ENCODE measurements around the gene DNAH11.
"Not testable (repeated sequence)": the region's sequence is repeated elsewhere in the genome, so short reads cannot be mapped to it uniquely, and the experiment has no call there.

Gene DNAH11

DNA sequence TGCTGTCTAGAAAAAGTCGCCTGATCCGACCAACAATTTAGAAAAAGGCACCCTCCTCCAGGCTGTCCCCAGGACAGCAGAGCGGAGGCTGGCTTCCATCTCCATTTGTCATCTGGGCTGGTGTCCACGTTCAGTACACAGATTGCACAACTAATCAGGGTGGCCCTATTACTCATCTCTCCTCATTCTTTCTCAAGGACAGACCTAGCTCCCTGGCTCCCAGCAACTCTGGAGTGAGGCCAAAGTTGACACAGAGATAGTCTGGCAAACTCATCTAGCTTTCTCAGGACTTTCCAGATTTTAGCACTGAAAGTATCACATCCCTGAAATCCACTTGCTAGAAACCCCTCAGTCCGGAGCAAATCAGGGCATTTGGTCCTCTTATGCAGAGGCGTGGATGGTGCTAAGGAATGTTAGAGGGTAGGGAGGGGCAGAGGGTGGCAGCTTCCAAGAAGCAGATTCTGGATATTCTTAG, 75.1 kb downstream of the DNAH11 start:
- no peak for DNase-seq

DNA sequence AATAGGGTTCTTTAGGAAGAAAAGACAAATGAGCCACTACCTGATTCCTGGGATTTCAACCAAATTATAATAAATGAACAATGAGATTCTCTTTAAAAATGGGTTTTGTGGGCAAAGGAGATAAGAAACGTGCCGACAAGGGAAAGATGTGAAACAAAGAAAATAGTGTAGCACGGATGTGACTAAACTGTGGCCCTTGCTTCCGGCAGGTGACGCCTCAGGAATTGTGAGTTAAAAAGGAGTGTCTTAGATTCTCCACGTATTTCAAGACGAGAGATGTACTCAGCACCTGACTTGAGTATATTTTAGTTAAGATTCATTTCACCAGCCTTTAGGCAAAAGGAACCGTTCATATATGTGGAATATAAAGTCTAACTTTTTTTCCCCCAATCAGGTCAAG, 75.9 kb downstream of the DNAH11 start:
- DNase-seq, result no peak

DNA sequence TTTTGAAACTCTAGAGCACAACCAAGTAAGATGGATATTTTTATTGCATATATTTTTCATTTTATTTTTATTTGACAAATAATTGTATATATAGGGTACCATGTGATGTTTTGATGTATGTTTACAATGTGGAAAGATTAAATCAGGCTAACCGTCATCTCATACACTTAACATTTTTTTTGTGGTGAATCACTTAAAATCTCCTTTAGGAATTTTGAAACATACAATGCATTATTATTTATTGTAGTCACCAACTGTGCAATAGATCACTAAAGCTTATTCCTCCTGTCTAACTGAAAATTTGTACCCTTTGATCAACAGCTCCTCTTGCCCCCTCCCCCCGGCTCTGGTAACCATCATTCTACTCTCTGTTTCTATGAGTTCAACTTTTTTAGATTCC, 77.2 kb downstream of the DNAH11 start:
- DNase-seq, result no peak

DNA sequence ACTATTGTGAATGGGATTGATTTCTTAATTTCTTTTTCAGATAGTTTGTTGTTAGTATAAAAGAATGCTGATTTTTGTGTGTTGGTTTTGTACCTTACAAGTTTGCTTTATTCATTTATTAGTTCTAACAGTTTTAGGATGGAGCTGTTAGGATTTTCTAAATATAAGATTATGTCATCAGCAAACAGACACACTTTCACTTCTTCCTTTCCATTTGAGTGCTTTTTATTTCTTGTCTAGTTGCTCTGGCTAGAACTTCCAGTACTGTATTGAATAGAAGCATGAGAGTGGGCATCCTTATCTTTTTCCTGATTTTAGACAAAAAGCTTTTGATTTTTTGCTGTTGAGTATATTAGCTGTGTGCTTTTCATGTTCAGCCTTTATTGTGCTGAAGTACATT, 81.5 kb downstream of the DNAH11 start:
- DNase-seq, result no peak

DNA sequence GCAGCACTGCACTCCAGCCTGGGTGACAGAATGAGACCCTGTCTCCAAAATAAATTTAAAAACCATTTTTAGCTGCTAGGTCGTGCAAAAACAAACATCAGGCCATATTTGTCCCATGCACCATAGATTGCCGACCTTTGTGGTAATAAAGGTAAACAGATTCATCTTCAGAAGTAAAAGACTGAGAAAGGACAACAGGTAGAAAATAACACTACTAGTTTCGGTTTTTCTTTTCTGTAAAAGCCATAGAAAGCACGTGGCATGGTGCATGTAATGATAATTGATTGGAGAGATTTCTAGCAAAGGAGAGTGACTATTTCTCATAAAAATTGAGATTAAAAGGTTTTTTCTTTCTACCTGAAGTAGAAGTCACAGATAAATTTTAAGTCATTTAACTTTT, 93.9 kb downstream of the DNAH11 start:
- DNase-seq, result no peak

DNA sequence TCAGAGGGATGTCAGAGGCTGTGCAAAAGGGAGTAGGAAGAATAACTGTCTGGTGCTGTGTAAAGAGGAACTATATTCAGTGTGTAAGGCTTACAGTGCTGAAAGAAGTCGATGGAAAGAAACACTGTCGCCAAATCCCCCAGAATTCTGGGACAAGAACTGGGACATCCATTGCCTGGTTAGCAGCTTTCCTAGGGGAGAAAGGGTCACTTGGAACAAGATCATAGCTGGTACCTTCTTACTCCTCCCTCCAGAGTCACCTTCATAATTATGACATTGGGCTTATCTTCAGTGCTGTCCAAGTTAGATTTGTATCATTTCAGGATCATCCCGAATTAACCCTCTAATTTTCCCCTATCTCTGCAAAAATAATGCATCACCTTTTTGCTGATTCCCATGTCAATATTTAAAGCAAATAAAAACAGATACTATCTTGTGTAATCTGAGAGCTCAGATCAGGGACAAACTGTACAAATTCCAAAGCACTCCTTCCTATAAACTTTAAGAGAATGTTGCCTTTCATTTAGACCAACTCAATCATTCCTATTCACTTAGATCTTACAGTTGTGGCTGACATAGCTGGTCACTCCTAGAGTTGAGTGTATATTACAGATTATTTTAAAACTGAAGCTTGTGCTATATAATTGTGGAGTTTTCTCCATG, 96.5 kb downstream of the DNAH11 start:
- DNase-seq, result no peak

DNA sequence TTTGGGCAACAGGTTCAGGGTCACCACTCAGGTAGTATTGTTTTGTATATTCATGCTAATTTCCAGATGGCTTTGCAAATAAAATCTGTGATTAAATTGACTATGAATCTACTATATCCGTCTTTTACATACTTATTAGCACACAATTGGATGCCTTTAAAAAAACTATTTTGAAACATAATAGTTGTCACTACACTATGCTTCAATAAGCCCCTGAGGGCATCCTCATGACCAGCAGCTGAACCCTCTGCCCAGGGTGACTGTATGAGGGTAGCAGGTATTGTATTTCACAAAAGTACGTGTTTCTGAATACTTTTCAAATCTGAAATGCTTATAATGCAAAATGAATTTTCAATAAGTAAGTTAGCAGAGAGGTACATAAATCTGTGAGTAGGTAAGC, 97.3 kb downstream of the DNAH11 start:
- no peak for DNase-seq

DNA sequence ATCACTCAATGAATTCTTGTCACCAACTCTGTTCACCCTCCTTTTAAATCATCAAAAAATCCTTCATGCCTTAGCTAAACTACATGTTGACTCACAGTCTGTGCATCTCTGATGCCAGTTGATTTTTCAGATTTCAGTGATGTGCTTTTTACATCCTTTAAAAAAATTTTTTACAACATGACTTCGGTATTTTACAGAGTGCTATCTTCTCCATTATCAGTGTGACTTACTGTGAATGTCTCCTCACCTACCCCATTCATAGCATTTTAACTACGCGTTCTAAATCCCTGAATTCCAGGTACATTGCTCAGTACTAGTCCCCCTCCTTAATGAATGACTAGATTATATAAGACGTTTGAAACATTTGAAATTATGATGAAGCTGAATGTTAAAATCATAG, 98.7 kb downstream of the DNAH11 start:
- DNase-seq, result no peak

DNA sequence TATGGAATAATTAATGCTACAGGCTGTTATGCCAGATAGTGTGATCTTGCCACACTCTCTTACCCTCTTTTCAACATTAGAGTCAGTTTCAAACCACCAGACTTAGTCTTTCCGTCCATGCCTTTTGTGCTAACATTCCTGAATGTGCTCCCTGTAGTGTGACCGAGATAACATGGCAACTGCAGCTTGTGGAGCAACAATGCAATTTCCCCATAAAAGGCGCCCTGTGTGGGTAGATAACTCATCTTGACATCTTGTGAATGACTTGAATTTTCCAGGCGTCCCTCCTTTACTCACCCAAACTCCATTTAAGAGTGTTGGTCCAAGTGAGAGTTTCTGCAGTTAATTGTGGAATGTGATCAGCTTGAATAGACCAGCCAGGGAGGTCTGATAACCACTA, 99.6 kb downstream of the DNAH11 start:
- no peak for DNase-seq

DNA sequence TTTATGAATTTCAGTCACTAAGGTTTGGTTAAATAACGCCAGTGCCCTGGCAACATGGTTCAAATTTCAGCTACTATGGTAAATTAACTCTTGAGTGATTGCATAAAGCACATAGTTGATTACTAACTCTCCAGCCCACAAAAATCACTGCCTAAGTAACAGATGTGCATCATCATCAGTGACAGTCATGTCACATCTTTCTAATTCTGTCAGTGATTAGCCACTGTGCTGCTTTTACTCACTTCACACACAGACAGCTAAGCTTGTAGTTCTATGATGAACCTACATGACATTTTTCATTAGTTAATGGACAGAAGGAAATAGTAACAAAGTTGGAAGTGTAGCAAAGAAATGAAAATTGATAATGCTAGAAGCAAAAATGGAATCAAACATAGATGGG, 108.9 kb downstream of the DNAH11 start:
- DNase-seq, result no peak

DNA sequence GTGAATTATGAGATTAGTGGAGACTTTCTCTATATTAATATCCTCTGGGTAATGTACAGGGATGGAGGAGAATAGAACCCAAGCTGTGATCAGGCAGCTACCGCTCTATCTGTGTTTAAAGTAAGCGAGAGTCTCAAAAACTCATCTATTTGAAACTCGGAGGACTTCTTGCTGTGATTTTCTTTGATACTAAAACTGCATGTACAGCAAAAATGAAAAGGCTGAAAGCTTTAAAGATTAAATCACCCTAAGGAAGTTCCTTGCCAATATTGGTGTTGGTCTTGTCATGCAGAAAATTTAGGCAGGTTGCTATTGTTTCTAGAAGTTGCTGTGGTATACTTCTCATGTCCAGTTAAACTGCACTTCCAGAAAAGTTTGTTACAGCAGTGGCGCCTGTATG, 110.8 kb downstream of the DNAH11 start:
- DNase-seq, result no peak

DNA sequence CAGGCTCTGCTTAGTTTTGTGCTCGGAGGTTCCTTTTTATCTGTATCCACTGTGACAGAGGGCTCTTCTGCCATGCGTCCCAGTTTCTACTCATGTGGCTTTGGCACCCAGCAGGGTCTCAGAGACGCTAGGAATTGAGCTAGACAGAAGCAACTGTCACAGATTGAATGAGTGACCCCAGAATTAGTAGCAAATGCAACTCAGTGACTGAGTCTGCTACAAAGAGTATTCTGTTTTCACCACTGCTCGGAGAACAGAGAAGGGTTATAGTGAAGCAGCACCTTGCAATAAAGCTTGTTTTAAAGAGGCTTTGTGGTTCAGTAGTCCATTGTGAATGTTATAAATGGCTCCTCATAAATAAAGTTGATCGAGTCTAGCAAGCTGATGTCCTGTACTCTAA, 113.2 kb downstream of the DNAH11 start:
- DNase-seq, result no peak

DNA sequence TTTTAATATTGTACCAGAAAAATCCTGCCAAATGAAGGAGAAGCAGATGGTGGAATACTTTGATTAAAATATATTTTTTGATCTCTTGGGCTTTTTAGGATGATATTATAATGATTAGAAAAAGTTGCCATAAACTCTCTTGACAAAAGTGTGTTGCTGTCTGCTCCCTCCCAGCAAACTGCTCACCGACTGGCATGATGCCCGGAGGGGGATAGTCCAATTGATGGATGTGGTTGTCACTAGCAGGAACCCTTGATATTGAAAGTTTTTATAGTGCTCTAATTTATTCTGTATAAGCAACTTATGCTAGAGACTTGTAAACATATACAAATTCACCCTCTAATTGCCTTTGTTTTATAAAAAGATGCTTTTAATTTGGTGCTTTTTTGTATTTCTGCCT, 114.0 kb downstream of the DNAH11 start:
- no peak for DNase-seq

DNA sequence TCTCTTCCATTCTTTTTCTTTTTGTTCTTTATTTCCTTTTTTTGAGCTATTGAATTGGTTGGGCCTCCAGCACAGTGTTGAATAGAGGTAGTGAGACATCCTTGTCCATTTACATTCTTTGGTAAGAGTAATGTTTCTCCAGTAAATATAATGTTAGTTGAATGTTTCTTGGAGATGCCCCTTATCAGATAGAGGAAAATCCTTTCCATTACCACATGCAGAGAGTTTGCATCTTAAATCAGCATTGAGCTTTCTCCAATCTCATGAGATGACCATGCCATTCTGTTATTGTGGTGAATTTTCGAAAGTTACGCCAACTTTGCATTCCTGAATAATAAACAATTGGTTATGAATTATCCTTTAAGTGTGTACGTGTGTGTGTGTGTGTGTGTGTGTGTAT, 127.7 kb downstream of the DNAH11 start:
- DNase-seq, result no peak

DNA sequence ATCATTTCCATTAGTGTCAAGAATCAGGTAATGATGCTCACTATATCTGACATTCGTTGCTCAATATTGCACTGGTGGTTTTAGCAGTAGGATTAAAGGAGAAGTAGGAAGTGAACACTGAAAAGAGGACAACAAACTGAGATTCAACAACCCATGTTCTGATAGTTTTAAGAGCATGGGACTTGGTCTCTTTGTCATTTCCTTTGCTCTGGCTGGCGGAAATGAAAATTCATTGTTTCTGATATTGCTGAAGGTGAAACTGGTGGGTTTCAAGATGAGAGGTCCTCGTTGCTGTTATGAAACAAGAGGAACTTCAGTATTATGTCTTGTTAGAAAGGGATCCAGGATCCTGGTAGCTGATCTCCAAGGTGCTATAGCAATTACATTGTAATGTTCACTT, 129.0 kb downstream of the DNAH11 start:
- no peak for DNase-seq

DNA sequence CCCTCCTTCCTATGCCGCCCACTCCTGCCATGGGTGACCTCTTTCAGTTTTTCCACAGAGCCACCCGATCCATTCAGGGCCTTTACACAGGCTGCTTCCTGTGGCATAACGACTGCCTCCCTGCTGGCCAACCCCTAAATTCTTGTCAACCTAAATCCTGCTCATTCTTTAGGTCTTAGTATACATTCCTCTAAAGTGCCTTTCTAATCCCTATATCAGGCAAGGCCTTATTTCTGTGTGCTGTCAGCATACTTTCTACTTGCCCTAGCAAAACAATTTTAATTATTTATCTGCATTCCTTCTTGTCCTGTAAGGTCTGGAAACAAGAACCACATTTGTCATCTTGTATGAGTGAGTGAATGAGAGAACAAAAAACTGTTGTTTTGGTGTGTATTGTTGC, 132.4 kb downstream of the DNAH11 start:
- no peak for DNase-seq

DNA sequence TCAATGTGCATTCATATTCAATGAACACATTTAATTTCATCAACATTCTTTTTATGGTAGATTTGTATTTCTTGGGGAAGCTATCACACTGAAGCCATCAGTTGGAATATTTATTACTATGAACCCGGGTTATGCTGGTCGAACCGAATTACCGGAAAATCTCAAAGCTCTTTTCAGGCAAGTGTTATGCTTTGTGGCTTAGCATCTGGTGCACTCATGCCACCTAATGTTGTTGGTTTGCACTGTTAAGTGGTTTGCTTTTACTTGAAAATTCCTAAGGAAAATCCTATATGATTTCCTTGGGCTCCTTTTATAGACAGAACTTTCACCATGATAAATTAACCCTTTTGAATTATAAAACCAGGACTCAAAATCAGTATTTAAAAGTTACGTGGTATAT, 147.9 kb downstream of the DNAH11 start:
- no peak for DNase-seq

DNA sequence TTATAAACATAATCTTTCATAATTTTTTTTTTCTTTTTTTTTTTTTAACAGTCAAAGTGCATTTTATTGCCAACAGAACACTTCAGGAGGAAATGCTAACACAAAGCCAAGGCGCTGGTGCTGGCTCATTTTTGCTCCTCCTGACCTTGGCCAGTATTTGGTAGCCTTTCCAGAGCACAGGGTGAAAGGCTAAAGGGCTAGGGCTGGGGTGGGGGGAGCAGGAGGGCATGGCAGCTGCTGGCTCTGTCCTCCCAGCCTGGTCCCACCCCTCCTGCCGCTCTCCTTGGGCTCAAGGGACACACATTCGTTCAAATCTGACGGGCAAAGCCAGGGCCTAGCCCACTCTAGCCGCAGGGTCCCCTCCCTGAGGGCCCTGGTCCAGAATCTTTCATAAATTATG, 148.3 kb downstream of the DNAH11 start:
- DNase-seq, result not testable (repeated sequence)

DNA sequence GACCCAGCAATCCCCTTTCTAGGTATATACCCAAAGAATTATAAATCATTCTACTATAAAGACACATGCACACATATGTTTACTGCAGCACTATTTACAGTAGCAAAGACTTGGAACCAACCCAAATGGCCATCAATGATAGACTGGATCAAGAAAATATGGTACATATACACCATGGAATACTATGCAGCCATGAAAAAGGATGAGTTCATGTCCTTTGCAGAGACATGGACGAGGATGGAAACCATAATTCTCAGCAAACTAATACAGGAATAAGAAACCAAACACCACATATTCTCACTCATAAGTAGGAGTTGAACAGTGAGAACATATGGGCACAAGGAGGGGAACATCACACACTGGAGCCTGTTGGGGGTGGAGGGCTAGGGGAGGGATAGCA, 157.7 kb downstream of the DNAH11 start:
- DNase-seq, result not testable (repeated sequence)

DNA sequence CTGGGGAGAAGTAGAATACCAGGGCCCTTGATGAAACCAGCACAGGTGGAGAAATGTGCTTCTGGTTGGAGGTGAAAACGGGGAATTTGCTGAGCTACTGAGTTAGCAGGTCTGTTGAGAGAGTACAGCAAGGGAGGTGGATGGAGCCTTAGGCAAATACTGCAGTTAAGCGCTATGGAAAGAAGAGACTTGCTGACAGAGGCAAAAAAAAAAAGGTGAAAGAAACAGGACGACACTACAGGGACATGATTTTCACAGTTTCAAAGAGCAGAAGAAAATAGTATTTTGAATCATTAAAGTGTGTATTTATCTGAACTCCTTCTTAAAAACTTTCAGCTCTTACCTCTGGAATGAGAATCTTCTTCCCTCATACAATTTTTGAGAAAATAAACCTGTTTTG, 159.5 kb downstream of the DNAH11 start:
- no peak for DNase-seq

DNA sequence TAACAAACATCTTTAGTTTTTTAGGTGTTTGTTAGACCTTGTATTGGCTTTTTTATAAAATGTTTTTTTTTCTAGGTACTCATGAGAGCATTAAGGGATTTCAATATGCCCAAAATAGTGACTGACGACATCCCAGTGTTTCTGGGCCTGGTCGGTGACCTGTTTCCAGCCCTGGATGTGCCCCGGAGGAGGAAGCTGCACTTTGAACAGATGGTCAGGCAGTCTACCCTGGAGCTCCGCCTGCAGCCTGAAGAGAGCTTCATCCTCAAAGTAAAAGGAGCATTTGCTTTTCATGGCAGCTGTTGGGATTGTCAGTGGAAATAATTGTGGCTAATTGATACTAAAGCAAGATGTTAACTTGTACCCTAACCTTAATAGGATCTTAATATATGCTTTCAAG, 161.5 kb downstream of the DNAH11 start:
- DNase-seq, result no peak

DNA sequence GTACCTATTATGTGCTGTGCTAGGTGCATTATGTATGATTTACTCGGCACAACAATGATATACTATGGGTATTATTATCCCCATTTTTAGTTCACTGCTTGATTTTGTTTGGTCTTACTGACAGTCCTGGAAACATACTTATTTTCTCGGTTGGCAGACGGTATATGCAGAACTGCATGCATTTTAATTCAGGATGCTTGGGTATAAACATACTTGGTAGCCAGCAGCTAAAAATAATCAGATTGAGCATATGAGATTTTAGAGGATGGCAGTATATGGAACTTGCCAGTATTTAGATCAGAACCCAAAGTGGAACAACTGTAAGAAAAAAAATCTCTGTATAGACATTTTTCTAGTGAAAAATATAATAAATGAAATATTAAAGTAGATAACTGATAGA, 163.3 kb downstream of the DNAH11 start:
- no peak for DNase-seq

DNA sequence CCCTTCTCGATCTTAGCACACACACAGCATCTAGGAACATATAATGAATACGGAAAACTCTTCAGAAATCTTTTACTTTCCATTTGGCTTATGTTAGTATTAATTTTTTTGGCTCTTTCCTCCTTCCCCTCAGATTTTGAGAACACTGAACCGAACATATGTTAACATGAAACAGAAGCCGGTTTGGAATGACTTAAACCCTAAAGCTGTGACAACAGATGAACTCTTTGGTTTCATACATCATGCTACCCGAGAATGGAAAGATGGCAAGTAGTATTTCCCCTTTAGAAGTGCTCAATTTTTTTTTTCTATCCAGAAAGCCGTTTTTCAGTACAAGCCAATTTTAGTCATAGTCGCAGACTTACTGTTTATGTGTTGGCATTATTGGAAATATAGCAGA, 164.7 kb downstream of the DNAH11 start:
- DNase-seq, result no peak

DNA sequence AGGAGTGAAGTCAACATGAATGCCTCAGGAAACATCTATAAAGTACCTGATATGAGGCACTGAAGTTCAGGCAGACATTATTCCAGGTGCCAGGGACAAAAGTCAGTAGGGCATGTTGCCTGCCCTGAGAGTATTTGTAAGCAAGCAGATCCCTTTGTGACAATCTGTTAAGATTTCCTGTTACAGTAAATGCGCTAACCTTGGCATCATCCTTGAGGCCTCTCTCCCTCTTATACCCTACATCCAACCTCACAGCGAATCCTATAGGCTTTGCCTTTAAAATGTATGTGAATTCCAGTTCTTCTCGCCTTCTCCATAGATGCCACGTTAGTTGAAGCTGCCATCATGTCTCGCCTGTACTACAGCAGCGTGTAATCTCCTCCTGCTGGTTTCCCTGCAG, 165.3 kb downstream of the DNAH11 start:
- DNase-seq, result no peak

DNA sequence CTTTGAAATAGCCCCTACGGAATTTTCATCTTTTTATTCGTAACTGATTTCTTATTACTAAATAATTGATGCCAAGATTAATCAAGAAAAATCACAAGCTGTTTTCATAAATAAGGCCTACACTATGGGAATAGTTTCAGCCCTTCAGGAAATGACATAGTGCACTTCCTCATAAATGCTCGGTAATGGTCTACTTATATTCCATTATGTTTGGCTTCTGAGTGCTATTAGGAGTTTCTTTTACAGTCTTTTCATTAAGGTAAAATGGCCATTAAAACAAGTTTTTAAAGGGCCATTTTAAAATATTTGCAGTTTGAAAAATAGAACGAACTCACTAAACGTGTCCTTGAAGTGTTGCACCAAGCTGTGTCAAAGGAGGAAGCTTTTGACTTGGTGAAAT, 174.5 kb downstream of the DNAH11 start:
- no peak for DNase-seq

DNA sequence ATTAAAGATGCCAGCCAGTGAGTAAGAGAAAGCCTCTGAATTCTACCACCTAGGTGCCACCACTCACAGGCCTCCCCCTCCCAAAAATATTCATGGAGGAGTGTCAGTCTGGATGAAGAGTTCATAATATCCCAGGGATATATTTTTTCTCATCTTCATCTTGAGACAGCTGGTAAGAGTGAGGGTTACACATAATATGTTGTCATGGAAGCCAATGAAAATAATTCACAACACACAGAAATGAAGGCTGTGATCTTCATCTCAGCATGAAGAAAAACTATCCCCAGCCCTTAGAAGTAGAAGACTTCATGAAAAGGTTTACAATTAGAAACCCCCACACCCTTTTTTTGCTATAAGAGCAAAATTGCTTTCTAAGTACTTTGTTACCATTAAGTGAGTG, 175.6 kb downstream of the DNAH11 start:
- no peak for DNase-seq
